ENCODE results near the gene SEMA6C.
"Not testable (repeated sequence)": the region's sequence is repeated elsewhere in the genome, so short reads cannot be mapped to it uniquely, and the experiment has no call there.

Gene SEMA6C

GRCh38 chr1:151098126-151098525 lies 48.3 kb downstream of the SEMA6C start:
- peaks cover 0 to 6% (median 0%) of the 10 kb centered on the region in 11 experiments; a peak in 3 of 22 replicates for H3K36me3 ChIP-seq
- H3K4me3 ChIP-seq, result no peak overlapping the region
- no peak overlapping the region for H3K9ac ChIP-seq
- H3K27me3 ChIP-seq, result no peaks in the 10 kb centered on the region
- no peaks in the 10 kb centered on the region for H4K20me1 ChIP-seq
- H3K9me3 ChIP-seq (replicated peaks in 1 of 11), result no peaks in the 10 kb centered on the region
- peaks cover 0 to 13% (median 2%) of the 10 kb centered on the region in 10 experiments; a peak in 8 of 20 replicates for H3K4me1 ChIP-seq
- H3K27ac ChIP-seq, result no peak overlapping the region
- no peak for TF ChIP-seq Cebpa-rat (IDR thresholded peaks at IDR 0.05)
- H3K4me2 ChIP-seq, result no peak overlapping the region

GRCh38 chr1:151097426-151097825 lies 49.0 kb downstream of the SEMA6C start:
- H3K9me3 ChIP-seq (replicated peaks in 1 of 11); H3K36me3 ChIP-seq; H3K9ac ChIP-seq; H3K4me3 ChIP-seq; H4K20me1 ChIP-seq; H3K27me3 ChIP-seq: not testable (repeated sequence)
- Histone ChIP-seq H3K4me1 (peaks cover 0 to 13% (median 2%) of the 10 kb centered on the region in 10 experiments; a peak in 8 of 20 replicates), H3K27ac (peak overlapping the region in 1 of 11 experiments; percentile 21; a peak in 1 of 22 replicates), H3K4me2 (peak overlapping the region in 5 of 11 experiments; percentile 5 to 55 (median 22); a peak in 5 of 22 replicates)

- Histone ChIP-seq H3K9me3 (replicated peaks in 1 of 11) (no peaks in the 10 kb centered on the region), H3K4me3 (no peak overlapping the region)
Observed at GRCh38 chr1:151085953-151086559, 60.4 kb downstream of the SEMA6C start.

More at GRCh38 chr1:151085953-151086559, 60.4 kb downstream of the SEMA6C start:
- Histone ChIP-seq H3K4me2 (no peak overlapping the region), H3K9ac (no peak overlapping the region), H3K4me1 (peaks cover 8 to 18% (median 10%) of the 10 kb centered on the region in 10 experiments; a peak in 18 of 20 replicates), H4K20me1 (no peaks in the 10 kb centered on the region), H3K27me3 (no peaks in the 10 kb centered on the region), H3K27ac (peak overlapping the region in 2 of 11 experiments; percentile 10 to 14; a peak in 2 of 22 replicates), H3K36me3 (peaks cover 0 to 19% (median 0%) of the 10 kb centered on the region in 11 experiments; a peak in 3 of 22 replicates)
- no peak for TF ChIP-seq Cebpa-rat (IDR thresholded peaks at IDR 0.05)
